HL-60/S4 treated with retinoic acid at 250 ng/mL for 4 days and 3 days (cell line): ENCODE results near the gene PTPRN2.

Source experiments
- in situ Hi-C: fragments of 300-500 bp; cut with MboI; formaldehyde crosslinking; loops from 2 replicates; pipeline ENCODE4 v1.7.0; 2022; ENCODE audit warnings: low sequenced_read_pairs

The PTPRN2 gene

DNA sequence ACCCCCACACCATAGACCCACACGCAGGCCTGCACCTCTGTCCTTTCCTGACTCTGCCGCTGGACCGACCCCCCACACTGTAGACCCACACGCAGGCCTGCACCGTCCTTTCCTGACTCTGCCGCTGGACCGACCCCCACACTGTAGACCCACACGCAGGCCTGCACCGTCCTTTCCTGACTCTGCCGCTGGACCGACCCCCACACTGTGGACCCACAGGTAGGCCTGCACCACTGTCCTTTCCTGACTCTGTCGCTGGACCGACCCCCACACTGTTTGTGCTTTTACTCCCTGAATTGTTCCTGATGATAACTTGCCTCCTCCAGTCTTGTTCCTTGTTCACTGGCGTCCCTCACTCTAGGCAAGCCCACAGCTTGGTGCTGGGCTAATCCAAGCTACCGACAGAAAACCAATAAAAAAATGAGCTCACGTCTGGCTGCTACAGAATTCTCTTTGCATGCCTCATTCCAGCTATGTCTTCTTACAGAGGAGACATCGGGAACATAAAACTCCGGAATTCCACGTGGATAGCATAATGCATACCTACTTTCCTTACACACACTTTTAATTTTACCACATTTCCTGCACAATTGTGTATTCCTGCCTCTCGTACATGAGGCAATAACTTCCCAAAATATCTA lies 494.3 kb downstream of the PTPRN2 start:
- in situ Hi-C loops, result no loop called here

DNA sequence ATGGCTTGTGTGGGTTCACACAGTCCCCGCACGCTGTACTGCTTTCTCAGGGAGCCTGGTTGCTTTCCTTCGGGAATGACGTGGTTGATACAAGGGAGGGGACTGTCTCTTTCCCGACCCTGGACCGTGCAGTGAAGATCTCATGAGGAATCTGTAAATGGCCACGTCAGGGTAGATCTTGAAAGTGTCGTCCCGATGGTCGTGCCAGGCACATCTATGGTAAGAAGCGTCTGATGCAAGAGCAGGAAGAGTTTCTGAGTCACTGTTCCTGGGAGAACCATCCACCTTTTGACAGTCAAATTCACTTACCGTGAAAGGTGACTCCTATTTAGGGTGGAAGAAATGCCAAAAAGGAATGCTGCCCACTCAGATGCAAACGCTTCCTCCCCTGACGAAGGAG lies 500.4 kb downstream of the PTPRN2 start:
- in situ Hi-C loops, result no loop called here

DNA sequence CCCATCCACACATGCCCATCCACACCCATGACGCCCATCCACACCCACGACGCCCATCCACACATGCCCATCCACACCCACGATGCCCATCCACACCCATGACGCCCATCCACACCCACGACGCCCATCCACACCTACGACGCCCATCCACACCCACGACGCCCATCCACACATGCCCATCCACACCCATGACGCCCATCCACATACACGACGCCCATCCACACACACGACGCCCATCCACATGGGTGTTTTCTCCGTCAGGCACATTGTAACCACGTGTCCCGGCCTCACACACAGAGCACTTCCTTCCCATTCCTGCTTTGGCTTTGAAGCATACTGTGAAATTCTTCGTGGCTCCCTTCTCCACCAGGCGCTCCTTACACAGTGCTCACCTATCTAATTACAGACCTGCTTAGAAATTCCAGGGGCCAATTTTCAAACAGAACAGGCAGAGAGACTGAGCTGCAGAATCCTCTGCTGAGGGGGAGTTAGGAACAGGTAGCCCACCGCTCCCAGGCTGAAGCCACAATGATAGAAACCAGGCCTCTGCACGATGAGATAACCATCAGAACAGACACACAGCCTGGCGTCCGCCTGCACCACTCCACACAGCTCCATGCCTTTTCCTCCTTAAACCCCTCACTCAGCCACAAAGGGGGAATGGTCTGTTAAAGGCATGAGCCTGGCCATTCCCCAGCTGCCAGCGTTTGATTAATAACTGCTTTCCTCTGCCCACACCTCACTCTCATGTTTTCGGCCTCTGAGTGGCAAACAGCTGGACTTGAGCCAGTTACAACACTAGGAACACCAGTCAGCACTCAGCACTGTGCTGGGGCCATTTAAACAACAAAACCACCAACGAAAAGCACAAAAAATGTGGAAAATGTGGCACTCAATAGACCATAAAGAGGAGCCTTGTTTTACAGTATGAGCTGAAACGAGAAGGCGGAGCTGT lies 501.6 kb downstream of the PTPRN2 start:
- in situ Hi-C loops, result no loop called here

DNA sequence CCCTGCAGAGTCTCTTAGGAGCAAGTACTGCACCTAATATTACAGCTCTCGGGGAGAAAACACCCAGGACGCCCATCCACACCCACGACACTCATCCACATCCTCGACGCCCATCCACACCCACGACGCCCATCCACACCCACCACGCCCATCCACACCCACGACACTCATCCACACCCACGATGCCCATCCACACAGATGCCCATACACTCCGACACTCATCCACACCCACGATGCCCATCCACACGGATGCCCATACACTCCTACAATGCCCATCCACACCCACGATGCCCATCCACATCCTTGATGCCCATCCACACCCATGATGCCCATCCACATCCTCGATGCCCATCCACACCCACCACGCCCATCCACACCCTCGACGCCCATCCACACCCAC lies 503.1 kb downstream of the PTPRN2 start:
- in situ Hi-C loops, result no loop called here

DNA sequence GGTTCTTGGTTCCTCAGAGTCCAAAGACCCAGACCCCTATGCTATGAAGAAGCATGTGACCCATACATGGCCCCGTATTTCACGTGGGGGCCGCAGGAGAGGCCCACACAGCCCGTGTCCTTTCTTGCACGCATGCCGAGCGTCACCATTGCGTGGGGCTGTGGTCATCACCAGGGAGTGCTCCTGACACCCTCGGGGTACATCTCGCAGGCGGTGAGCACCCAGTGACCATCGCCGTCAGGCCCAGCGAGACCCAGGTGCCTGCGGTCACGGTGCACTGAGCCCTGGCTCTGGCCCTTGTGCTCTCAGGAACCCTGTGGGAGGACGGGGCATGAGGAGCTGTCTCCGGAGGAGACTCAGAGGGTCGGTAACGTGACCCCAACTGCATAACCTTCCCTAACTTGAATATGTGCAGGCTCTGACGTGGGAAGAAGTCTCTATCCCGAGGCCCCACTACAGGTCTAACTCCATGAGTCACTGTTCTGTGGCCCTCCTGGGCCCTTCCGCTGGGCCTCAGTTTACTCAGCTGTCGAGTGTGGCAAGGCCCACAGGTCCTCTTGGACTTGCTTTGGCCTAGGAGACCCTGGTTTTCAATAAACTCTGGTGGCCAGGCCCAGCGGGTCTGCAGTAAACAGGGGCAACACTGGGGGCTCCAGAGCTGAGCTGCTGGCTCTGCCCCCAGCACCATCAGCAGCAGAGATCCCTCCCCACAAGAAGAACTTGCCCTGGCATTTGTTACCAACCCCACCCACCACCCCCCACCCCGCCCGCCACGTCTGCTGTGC lies 503.9 kb downstream of the PTPRN2 start:
- in situ Hi-C loops, result no loop called here

DNA sequence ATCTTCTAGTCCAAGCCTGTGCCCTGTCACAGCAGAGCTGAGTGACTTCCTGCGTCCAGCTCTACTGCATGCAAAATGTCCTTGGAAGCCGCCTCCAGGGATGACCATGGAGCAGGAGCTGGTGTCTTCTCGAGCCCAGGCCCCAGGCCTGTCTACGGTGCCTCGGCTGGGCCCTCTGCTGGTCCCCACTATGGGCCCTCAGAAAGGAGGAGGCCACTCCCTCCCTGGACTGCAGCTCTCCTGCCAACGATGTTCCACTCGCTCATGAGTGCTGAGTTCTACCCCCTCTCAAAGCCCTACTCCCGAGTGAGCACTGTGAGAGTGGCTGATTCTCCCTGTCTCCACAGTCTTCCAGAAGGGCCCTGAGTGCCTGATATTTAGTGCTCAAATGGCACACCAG lies 504.9 kb downstream of the PTPRN2 start:
- in situ Hi-C loops, result no loop called here

DNA sequence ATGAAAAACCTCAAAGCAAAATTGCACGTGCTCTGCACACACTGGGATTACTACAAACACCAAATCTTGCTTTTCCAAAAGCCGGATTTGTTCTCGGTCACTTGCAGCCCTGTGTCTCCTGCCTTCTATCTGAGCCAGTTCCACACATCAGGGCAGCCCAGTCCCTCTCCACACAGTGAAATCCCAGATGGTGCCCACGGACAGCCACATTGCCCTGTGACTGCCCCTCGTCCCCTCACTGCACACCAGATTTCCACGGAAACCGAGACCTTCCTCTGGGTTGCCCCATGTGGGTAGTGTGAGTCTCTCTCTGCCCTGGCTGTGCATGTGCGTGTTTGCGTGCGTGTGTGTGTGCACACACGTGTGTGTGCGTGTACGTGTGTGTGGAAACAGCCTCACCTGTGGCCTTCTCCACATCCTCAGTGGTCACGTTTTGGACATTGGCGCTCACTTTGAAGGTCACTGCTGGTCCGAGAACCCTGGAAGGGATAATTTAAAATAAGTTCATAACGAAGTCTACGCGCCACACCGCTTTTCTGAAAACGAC lies 506.7 kb downstream of the PTPRN2 start:
- in situ Hi-C loops, result no loop called here

DNA sequence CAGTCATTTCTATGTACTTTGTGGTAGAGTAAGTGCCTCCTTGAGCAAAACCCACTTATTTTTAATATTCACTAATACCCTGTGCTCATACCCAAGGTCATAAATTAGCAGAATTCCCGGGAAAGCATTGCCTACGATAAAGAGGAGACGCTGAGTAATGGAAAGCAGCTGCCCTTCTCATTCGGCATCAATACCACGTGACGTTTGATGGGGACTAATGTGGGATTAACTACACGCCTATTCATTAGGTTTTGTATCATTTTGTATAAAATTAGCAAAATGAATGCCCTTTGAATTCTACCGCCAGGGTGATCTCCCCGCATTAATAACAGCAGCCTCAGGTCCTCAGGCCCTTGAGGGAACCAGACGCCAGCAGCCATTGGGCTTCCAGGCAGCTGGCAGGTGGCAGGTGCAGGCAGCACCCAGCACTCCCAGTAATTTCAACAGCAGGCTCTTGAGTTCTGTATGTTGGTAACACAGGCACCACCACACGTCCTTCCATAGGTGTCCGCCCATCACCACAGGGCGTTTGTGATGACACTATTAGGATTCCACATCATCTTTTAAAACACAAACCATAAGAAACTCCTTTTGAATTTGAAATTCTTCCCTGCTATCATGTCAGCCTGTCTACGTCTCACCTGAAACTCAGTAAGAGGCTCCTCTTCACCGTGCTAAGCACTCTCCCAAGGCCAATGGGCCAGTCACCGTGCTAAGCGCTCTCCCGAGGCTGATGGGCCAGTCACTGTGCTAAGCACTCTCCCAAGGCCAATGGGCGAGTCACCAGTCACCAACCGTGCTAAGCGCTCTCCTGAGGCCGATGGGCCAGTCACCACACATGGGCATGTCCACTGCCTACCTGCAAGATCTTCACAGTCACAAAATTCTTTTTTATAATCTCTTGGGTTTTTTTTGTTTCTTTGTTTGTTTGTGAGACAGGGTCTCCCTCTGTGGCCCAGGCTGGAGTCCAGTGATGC lies 509.4 kb downstream of the PTPRN2 start:
- in situ Hi-C loops, result no loop called here

DNA sequence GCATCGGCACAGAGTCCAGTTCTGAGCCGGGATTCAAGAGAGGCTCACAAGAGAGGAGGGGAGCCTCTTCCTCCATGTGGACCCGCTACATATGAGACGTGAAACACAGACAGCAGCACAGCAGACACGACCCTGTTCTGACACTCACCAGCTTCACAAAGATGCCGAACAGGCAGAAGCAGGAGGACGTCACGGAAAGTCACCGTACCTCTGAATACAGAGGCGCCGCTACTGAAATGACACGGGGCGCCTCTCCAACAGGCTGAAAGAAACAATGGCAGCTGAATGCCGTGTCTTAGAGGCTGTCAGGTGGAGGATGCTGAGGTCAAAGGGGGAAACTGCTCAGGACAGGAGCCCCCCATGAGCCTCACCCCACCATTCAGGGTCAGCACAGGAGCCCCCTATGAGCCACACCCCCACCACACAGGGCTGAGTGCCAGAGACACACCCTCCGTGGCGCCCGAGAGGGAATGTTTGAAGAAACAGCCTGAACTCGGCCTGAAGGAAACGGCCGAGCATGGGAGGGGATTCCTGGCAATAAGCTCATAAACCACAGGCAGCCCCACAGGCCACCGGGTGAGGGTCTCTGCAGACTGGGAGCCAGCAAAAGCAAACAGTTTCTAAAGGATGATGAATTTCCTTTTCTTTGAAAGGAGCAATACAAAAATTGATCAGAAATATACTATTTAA lies 510.3 kb downstream of the PTPRN2 start:
- in situ Hi-C loops, result no loop called here

DNA sequence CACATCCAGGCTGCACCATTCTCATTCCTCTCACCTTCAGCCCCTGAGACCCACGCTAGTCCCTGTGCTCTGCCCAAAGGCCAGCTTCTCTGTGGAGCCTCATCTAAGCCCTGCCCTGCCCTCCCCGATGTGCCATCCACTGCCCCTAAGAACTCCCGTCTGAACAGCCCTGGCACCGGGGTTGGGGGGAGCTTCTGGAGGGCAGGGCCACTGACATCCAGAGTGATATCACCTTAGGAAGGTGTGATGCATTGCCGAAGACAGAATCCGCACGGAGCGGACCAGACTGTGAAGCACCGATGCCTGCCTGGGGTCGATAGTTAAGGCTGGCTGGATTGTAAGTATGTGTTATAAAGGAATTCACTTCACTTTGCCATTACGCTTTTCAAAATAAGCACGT lies 511.0 kb downstream of the PTPRN2 start:
- in situ Hi-C loops, result no loop called here

DNA sequence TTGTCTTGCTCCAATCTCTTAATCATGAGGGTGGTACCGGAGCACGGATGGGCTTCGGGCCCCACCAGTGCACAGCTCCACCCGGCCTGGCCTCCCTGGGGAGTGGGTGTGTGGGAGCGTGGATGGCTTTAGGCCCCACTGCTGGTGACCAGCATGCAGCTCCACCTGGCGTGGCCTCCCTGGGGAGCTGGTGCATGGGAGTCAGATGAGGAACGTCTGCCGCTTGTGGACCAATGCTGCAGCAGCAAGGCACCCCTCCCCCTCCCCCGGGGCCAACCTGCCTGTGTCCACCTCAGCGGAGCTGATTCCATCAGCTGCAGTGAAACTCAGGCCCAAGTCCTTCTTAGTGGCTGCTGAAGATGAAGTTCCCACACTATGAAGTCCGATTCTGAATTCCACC lies 511.4 kb downstream of the PTPRN2 start:
- in situ Hi-C loops, result no loop called here

DNA sequence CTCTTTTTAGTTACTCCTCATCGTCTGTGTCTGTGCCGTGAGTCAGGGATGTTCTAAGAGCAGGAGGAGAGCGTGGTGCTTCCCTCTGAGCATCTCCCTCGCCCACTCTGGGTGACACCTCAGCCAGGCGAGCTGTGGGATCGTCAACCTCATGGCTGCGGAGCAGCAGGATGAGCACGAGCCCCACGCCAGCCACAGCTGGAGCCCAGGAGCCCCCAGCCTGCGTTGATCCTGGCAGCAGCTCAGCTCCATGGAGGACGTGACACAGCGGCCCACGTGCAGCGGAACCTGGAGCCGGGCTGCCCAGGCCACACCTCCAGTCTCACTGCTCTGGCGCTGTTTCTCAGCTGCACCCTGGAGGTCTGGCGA lies 512.0 kb downstream of the PTPRN2 start:
- in situ Hi-C loops, result no loop called here

DNA sequence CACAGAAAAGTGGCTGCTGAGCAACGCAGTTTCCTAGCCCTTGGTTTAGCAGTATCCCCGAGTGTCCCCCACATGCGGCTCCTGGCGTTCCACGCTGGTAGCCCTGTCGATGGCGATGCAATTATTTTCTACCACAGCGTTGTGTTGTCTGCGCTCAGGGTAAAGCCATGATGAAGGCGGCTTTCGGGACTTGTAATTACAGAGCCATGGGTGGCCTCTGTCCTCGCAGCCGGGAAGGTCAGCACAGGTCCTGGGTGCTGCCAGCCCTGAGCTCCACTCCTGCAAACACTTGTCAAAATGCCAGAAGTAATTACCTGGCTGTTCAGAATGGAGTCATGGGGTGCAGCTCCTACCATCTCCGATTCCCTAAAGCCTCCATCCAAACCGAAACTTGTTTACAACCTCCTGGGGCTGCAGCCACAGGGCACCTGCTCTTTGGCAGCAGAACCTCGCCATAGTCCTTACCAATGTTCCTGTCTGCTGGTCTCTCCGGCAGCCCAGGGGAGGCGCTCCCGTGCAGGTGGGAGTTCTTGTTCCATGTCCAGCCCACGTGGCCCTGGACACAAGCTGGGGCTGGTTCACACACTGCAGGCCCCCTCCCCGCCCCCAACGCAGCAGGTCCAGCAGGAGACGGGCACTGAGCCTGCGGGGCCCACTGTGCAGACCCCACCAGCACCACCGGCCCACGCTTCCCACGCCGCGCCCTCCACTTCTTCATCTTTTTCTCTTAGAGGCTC lies 512.6 kb downstream of the PTPRN2 start:
- in situ Hi-C loops, result no loop called here

DNA sequence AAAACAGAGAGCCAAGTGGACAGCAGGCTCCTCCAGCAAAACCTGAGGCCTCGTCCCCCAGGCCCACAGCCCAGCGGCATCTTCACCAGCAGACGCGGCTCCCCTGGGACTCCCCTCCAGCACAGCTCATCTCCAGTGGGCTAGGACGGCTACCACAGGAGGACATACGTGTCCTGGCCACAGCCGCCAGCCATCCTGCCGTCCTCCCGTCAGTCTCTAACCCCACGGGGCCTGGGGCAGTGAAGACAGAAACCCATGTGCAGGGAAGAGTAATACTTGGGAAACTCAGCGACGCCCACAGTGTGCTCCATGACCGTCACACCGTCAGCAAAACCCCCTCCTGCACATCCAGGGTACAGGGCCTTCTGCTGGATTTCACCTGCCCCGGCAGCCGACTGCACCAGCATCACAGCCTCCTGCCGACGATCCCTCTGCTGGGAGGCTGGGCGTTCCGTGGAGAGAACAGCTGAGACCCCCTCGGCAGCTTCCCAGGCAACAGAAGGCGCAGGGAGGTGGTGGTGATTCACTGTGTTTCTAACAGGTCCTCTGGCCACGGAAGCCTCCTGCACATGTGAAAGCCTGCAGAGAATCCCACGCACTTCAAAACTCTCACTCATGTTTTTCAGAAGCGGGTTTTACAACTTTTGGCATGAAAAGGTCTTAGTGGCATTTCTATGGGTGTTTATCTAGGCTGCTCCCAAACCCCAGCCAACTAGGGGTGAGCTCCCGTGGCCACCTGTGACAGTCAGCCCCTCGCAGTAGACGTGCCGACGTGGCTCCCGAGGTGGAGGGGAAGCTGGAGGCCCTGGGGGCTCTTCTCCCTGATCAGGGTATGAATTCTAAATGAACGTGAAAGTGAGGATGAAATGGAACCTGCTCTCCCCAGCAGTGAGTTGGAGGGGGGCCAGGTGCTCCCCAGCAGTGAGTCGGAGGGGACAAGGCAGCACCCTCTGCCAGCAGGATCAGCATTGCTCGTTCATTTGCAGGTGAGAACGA lies 513.5 kb downstream of the PTPRN2 start:
- in situ Hi-C loops, result no loop called here

DNA sequence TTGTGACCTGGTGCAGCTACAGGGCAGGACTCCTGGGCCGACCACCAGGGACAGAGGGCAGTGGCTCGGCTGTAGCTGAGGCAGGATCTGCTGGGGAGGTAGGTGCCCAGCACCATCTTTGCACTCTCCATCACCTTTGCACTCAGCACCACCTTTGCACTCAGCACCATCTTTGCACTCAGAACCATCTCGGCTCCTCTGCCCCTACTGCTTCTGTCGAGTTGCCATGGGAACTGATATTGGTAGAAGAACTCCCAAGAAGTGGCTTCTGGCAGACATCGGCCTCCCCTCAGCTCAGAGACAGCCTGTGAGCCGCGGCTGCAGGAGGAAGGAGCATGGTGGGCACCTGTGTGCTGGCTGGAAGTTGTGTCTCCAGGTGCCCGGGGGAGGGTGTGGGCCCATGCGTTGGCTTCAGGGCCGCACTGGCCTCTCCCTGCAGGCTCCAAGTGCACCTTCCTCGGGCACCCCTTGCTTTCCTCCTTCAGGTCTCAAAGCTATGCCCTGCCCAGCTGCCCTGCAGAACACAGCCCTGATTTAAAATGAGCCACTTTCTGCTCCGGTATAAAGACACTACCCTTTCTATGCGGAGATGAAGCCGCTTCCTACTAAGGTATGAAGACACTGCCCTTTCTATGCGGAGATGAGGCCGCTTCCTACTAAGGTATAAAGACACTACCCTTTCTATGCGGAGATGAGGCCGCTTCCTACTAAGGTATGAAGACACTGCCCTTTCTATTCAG lies 514.5 kb downstream of the PTPRN2 start:
- in situ Hi-C loops, result no loop called here

DNA sequence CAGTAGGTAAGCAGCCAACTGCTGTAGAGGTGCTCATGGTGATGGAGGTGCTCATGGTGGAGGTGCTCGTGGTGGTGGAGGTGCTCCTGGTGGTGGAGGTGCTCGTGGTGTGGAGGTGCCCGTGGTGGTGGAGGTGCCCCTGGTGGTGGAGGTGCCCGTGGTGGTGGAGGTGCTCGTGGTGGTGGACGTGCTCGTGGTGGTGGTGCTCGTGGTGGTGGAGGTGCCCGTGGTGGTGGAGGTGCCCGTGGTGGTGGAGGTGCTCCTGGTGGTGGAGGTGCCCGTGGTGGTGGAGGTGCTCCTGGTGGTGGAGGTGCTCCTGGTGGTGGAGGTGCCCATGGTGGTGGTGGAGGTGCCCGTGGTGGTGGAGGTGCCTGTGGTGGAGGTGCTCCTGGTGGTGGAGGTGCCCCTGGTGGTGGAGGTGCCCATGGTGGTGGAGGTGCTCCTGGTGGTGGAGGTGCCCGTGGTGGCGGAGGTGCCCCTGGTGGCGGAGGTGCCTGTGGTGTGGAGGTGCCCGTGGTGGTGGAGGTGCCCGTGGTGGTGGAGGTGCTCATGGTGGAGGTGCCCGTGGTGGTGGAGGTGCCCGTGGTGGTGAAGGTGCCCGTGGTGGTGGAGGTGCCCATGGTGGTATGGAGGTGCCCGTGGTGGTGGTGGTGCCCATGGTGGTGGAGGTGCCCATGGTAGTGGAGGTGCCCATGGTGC lies 517.3 kb downstream of the PTPRN2 start:
- in situ Hi-C loops, result no loop called here
